Thyroid gland (tissue), 4 donors: ENCODE results near the gene C2CD4D.

ENCODE experiments used
- POLR2A ChIP-seq, 2 donors: fragments of 450-650 bp; IDR thresholded peaks; one replicate each; pipeline ENCODE4 v1.6.1; 2017; ENCODE audit warnings: antibody characterized with exemption in 2 of 2, mild to moderate bottlenecking in 2 of 2, moderate library complexity in 1 of 2
- TF ChIP-seq, protein P1 (sequence below), 6 experiments: fragments of 200-600 bp in 3 of 6; fragments of 450-650 bp in 3 of 6; sonication (generic) in 3 of 6; IDR thresholded peaks; one replicate each; pipeline ENCODE4 v1.5.1; 2016 to 2019; ENCODE audit warnings: antibody characterized with exemption in 6 of 6, mild to moderate bottlenecking in 2 of 6, inconsistent platforms in 1 of 6, moderate library complexity in 1 of 6

GRCh38 chr1:151851886-151852285, 12.3 kb upstream of the C2CD4D start:
- TF ChIP-seq, protein P1, sequence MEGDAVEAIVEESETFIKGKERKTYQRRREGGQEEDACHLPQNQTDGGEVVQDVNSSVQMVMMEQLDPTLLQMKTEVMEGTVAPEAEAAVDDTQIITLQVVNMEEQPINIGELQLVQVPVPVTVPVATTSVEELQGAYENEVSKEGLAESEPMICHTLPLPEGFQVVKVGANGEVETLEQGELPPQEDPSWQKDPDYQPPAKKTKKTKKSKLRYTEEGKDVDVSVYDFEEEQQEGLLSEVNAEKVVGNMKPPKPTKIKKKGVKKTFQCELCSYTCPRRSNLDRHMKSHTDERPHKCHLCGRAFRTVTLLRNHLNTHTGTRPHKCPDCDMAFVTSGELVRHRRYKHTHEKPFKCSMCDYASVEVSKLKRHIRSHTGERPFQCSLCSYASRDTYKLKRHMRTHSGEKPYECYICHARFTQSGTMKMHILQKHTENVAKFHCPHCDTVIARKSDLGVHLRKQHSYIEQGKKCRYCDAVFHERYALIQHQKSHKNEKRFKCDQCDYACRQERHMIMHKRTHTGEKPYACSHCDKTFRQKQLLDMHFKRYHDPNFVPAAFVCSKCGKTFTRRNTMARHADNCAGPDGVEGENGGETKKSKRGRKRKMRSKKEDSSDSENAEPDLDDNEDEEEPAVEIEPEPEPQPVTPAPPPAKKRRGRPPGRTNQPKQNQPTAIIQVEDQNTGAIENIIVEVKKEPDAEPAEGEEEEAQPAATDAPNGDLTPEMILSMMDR (IDR thresholded peaks at IDR 0.05), result no peak
- no peak for TF ChIP-seq POLR2A (IDR thresholded peaks at IDR 0.05)
